Measurements from ENCODE around the gene ADNP2.

GRCh38 chr18:80077873-80078272 lies 31.2 kb upstream of the ADNP2 start:
- no peak for TF ChIP-seq CTCF (conservative IDR thresholded peaks at IDR 0.05)
- no peak for TF ChIP-seq EZH2 (IDR thresholded peaks at IDR 0.05; ENCODE audit: low read depth)
